ENCODE results near the gene SLC39A11.

Gene SLC39A11

DNA sequence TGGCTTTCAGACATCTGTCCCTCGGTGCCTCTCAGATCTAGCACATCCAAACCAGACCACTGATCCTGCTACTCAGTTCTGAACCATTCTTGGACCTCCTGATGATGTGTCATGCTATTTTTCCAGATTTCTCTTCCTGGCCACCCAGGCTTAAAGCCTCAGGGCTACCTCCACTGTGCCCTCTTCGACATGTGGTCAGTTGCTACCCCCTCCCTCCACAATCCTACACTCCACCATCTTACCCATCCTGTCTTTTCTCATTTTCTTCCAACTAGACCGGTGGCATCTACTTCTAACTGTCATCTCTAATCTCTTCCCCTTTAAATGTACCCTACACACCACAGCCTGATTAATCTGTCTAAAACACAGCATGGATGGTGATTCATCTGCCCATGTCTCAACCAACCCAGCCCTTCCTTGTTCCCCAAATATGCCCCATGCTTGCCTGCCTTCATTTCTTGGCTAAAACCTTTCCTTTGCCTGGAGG, 478.6 kb downstream of the SLC39A11 start:
- Histone ChIP-seq H2AK5ac (ENCODE audit: low read length) (no peak overlapping the region), H3K9me3 (ENCODE audit: insufficient read depth, low read depth, low read length) (no peaks in the 10 kb centered on the region), H3K23ac (ENCODE audit: low read length) (no peak overlapping the region), H3K36me3 (ENCODE audit: control insufficient read depth in 1 of 2, insufficient read depth in 2 of 2, low read length in 2 of 2) (no peaks in the 10 kb centered on the region), H2AFZ (ENCODE audit: insufficient read depth, low read length, poor library complexity) (no peak overlapping the region), H2BK5ac (ENCODE audit: low read depth, low read length, poor library complexity) (no peak overlapping the region), H3K4ac (ENCODE audit: low read depth, low read length) (no peak overlapping the region), H3K4me1 (ENCODE audit: control insufficient read depth in 1 of 2, insufficient read depth in 2 of 2, low read length in 2 of 2) (peaks cover 9 to 10% of the 10 kb centered on the region in 2 experiments), H2BK120ac (ENCODE audit: insufficient read depth, low read length, poor library complexity) (no peak overlapping the region), H3K18ac (ENCODE audit: low read length) (no peak overlapping the region), H3K79me1 (ENCODE audit: low read length) (no peaks in the 10 kb centered on the region), H4K12ac (ENCODE audit: low read depth, low read length) (no peak overlapping the region), H4K8ac (ENCODE audit: low read depth, low read length) (no peak overlapping the region), H3K4me2 (ENCODE audit: low read length) (no peak overlapping the region), H3K79me2 (ENCODE audit: control insufficient read depth, insufficient read depth, low read length, poor library complexity) (no peaks in the 10 kb centered on the region), H3K14ac (ENCODE audit: low read length) (no peak overlapping the region), H3K4me3 (ENCODE audit: low read depth, low read length) (no peak overlapping the region), H3K27ac (ENCODE audit: low read depth, low read length) (no peak overlapping the region), H2BK12ac (ENCODE audit: low read length) (no peak overlapping the region), H3K27me3 (ENCODE audit: insufficient read depth, low read length) (no peaks in the 10 kb centered on the region), H4K91ac (ENCODE audit: low read depth, low read length) (no peak overlapping the region), H3K9ac (ENCODE audit: low read length) (no peak overlapping the region)
- WGBS (ENCODE audit: extremely low coverage, insufficient coverage, insufficient read length) = no CpG with 5 or more reads among the region's 3 CpGs
- no peak for DNase-seq

DNA sequence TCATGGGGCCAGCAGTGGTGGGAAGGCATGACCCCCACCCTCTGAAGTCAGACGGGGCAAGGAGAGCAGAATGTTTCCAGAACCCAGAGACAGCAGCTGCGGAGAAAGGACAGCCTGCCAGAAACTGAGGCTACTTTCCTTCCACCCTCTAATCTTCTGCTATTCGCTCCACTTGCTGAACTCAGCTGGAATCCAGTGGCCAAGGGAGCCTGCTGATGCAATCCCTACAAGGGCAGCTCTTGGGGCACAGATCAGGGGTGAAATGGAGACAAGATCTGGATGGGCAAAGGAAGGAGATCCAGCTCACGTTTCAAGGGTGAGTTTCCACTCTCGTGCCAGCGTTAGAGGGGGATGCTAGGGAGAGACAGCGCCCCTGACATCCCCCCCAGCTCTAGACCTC, 479.1 kb downstream of the SLC39A11 start:
- H4K12ac ChIP-seq (ENCODE audit: low read depth, low read length) = no peak overlapping the region
- no peak overlapping the region for H3K14ac ChIP-seq (ENCODE audit: low read length)
- H4K8ac ChIP-seq (ENCODE audit: low read depth, low read length) = no peak overlapping the region
- H3K23ac ChIP-seq (ENCODE audit: low read length) = no peak overlapping the region
- H3K27me3 ChIP-seq (ENCODE audit: insufficient read depth, low read length) = no peaks in the 10 kb centered on the region
- H3K18ac ChIP-seq (ENCODE audit: low read length) = no peak overlapping the region
- no peaks in the 10 kb centered on the region for H3K79me1 ChIP-seq (ENCODE audit: low read length)
- H3K4me3 ChIP-seq (ENCODE audit: low read depth, low read length) = no peak overlapping the region
- peaks cover 9 to 10% of the 10 kb centered on the region in 2 experiments for H3K4me1 ChIP-seq (ENCODE audit: control insufficient read depth in 1 of 2, insufficient read depth in 2 of 2, low read length in 2 of 2)
- H3K27ac ChIP-seq (ENCODE audit: low read depth, low read length) = no peak overlapping the region
- H3K9me3 ChIP-seq (ENCODE audit: insufficient read depth, low read depth, low read length) = no peaks in the 10 kb centered on the region
- WGBS (ENCODE audit: extremely low coverage, insufficient coverage, insufficient read length) = no CpG with 5 or more reads among the region's 7 CpGs
- no peaks in the 10 kb centered on the region for H3K36me3 ChIP-seq (ENCODE audit: control insufficient read depth in 1 of 2, insufficient read depth in 2 of 2, low read length in 2 of 2)
- no peak overlapping the region for H2BK12ac ChIP-seq (ENCODE audit: low read length)
- DNase-seq = no peak
- no peak overlapping the region for H2BK120ac ChIP-seq (ENCODE audit: insufficient read depth, low read length, poor library complexity)
- H3K4ac ChIP-seq (ENCODE audit: low read depth, low read length) = no peak overlapping the region
- no peak overlapping the region for H2AK5ac ChIP-seq (ENCODE audit: low read length)
- H3K9ac ChIP-seq (ENCODE audit: low read length) = no peak overlapping the region
- H3K79me2 ChIP-seq (ENCODE audit: control insufficient read depth, insufficient read depth, low read length, poor library complexity) = no peaks in the 10 kb centered on the region
- no peak overlapping the region for H2BK5ac ChIP-seq (ENCODE audit: low read depth, low read length, poor library complexity)
- no peak overlapping the region for H2AFZ ChIP-seq (ENCODE audit: insufficient read depth, low read length, poor library complexity)
- no peak overlapping the region for H3K4me2 ChIP-seq (ENCODE audit: low read length)
- no peak overlapping the region for H4K91ac ChIP-seq (ENCODE audit: low read depth, low read length)

DNA sequence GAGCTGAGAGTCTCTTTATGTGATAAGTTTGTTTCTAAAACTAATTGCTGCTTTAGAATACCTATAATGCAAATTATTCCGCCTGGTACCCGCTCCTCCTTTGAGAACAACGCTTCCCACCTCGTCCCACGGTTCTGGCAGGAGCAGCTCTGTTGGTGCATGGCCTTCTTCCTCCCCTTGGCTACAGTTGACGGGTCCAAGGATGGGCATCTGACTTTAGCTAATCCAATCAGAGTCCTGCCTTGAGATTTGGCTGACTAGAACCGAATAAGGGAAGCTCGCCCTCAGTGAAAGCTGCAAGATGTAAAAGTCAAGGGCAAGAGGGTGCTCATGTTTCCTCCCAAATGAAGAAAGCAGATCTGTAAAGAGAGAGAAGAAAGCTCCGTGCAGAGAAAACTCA, 481.3 kb downstream of the SLC39A11 start:
- Histone ChIP-seq H2AK5ac (ENCODE audit: low read length) (no peak overlapping the region), H4K91ac (ENCODE audit: low read depth, low read length) (no peak overlapping the region), H3K23ac (ENCODE audit: low read length) (no peak overlapping the region), H3K27ac (ENCODE audit: low read depth, low read length) (no peak overlapping the region), H2AFZ (ENCODE audit: insufficient read depth, low read length, poor library complexity) (no peak overlapping the region), H3K4me3 (ENCODE audit: low read depth, low read length) (no peak overlapping the region), H3K14ac (ENCODE audit: low read length) (no peak overlapping the region), H3K4me1 (ENCODE audit: control insufficient read depth in 1 of 2, insufficient read depth in 2 of 2, low read length in 2 of 2) (no peaks in the 10 kb centered on the region), H3K9me3 (ENCODE audit: insufficient read depth, low read depth, low read length) (no peaks in the 10 kb centered on the region), H2BK12ac (ENCODE audit: low read length) (no peak overlapping the region), H3K9ac (ENCODE audit: low read length) (no peak overlapping the region), H3K27me3 (ENCODE audit: insufficient read depth, low read length) (no peaks in the 10 kb centered on the region), H3K4me2 (ENCODE audit: low read length) (no peak overlapping the region), H3K36me3 (ENCODE audit: control insufficient read depth in 1 of 2, insufficient read depth in 2 of 2, low read length in 2 of 2) (no peaks in the 10 kb centered on the region), H3K18ac (ENCODE audit: low read length) (no peak overlapping the region), H4K8ac (ENCODE audit: low read depth, low read length) (no peak overlapping the region), H2BK5ac (ENCODE audit: low read depth, low read length, poor library complexity) (no peak overlapping the region), H3K79me2 (ENCODE audit: control insufficient read depth, insufficient read depth, low read length, poor library complexity) (no peaks in the 10 kb centered on the region), H4K12ac (ENCODE audit: low read depth, low read length) (no peak overlapping the region), H3K4ac (ENCODE audit: low read depth, low read length) (no peak overlapping the region), H3K79me1 (ENCODE audit: low read length) (no peaks in the 10 kb centered on the region), H2BK120ac (ENCODE audit: insufficient read depth, low read length, poor library complexity) (no peak overlapping the region)
- no CpG with 5 or more reads among the region's 9 CpGs for WGBS (ENCODE audit: extremely low coverage, insufficient coverage, insufficient read length)
- DNase-seq = no peak

DNA sequence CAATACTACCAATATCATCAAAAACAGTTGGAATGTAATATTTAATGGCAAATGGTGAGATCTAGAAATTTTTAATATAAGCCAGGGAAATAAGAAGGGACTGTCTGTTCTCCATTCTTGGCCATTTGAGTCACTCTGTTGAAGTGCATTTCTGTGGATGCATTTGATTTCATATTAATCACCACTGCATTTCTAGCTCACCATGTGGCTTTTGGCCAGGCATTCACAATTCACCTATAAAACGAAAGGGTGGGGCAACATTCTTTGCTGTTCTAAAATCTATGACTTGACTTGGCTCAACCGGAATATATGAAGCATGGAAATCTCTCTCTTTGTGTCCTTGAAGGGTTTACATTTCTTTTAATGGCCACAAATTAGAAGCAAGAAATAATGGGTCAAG, 483.0 kb downstream of the SLC39A11 start:
- no peak overlapping the region for H3K9ac ChIP-seq (ENCODE audit: low read length)
- no peak overlapping the region for H3K27ac ChIP-seq (ENCODE audit: low read depth, low read length)
- no peak overlapping the region for H2BK120ac ChIP-seq (ENCODE audit: insufficient read depth, low read length, poor library complexity)
- no peaks in the 10 kb centered on the region for H3K79me1 ChIP-seq (ENCODE audit: low read length)
- H3K18ac ChIP-seq (ENCODE audit: low read length) = no peak overlapping the region
- no peak overlapping the region for H3K4me3 ChIP-seq (ENCODE audit: low read depth, low read length)
- no peaks in the 10 kb centered on the region for H3K27me3 ChIP-seq (ENCODE audit: insufficient read depth, low read length)
- no peak overlapping the region for H4K12ac ChIP-seq (ENCODE audit: low read depth, low read length)
- no peak overlapping the region for H3K4me2 ChIP-seq (ENCODE audit: low read length)
- no peak overlapping the region for H3K14ac ChIP-seq (ENCODE audit: low read length)
- no peak overlapping the region for H4K8ac ChIP-seq (ENCODE audit: low read depth, low read length)
- H2AK5ac ChIP-seq (ENCODE audit: low read length) = no peak overlapping the region
- no CpG with 5 or more reads among the region's 2 CpGs for WGBS (ENCODE audit: extremely low coverage, insufficient coverage, insufficient read length)
- H3K36me3 ChIP-seq (ENCODE audit: control insufficient read depth in 1 of 2, insufficient read depth in 2 of 2, low read length in 2 of 2) = no peaks in the 10 kb centered on the region
- no peak overlapping the region for H4K91ac ChIP-seq (ENCODE audit: low read depth, low read length)
- no peaks in the 10 kb centered on the region for H3K79me2 ChIP-seq (ENCODE audit: control insufficient read depth, insufficient read depth, low read length, poor library complexity)
- no peak overlapping the region for H2BK5ac ChIP-seq (ENCODE audit: low read depth, low read length, poor library complexity)
- H2BK12ac ChIP-seq (ENCODE audit: low read length) = no peak overlapping the region
- no peak for DNase-seq
- no peak overlapping the region for H2AFZ ChIP-seq (ENCODE audit: insufficient read depth, low read length, poor library complexity)
- H3K9me3 ChIP-seq (ENCODE audit: insufficient read depth, low read depth, low read length) = no peaks in the 10 kb centered on the region
- H3K4ac ChIP-seq (ENCODE audit: low read depth, low read length) = no peak overlapping the region
- no peaks in the 10 kb centered on the region for H3K4me1 ChIP-seq (ENCODE audit: control insufficient read depth in 1 of 2, insufficient read depth in 2 of 2, low read length in 2 of 2)
- H3K23ac ChIP-seq (ENCODE audit: low read length) = no peak overlapping the region

Data from trophoblast cell (in vitro differentiated cells and primary cell).